PC-3 (cell line): ENCODE measurements around the gene DYNC1LI1. TPM values are rescaled to one million over a fixed set of nuclear protein-coding genes. Genes with fewer than 3 reads are reported as not detected.

ENCODE experiments used
- ATAC-seq: fragments of 200-7000 bp; cut with Tn5 transposase; 2 replicates; pipeline ENCODE4 v1.9.1; 2020; ENCODE audit warnings: mild to moderate bottlenecking, moderate library complexity
- BruUV-seq: library from RNA; stranded (reverse); fragments of 400-500 nt; replicated peaks from 2 replicates; lab custom pipeline; 2021; lab: Mats Ljungman, UMichigan
- CTCF ChIA-PET: fragments of 300-600 bp; sonication (Branson Sonifier 250); formaldehyde crosslinking; loops from one replicate; lab custom pipeline; 2022; ENCODE audit warnings: antibody characterized with exemption; lab: Charles Lee
- POLR2A ChIA-PET: fragments of 300-600 bp; sonication (Branson Sonifier 250); formaldehyde crosslinking; loops from one replicate; lab custom pipeline; 2022; ENCODE audit warnings: antibody characterized with exemption; ENCODE audit not compliant: unreplicated experiment; lab: Charles Lee
- DNase-seq: peaks from one replicate; pipeline ENCODE4 v3.0.0-alpha.2; 2015
- H2AFZ ChIP-seq: fragments of 300-600 bp; sonication (generic); 2 replicates; pipeline ENCODE4 v1.6.0; 2016; ENCODE audit warnings: antibody characterized with exemption, low read length
- H3F3A ChIP-seq: fragments of 300-600 bp; sonication (generic); one replicate; pipeline ENCODE4 v1.6.0; 2017; ENCODE audit warnings: antibody characterized with exemption, low read length, control low read depth, mild to moderate bottlenecking; ENCODE audit not compliant: unreplicated experiment
- H3K27ac ChIP-seq: fragments of 300-600 bp; sonication (generic); 2 replicates; pipeline ENCODE4 v1.5.1; 2016; ENCODE audit warnings: mild to moderate bottlenecking, low read length
- H3K27me3 ChIP-seq: fragments of 300-600 bp; sonication (generic); 2 replicates; pipeline ENCODE4 v1.6.1; 2016; ENCODE audit warnings: low read length, mixed read lengths
- H3K36me3 ChIP-seq: fragments of 300-600 bp; sonication (generic); 2 replicates; pipeline ENCODE4 v1.6.1; 2016; ENCODE audit warnings: low read depth, mixed run types, low read length, mixed read lengths
- H3K4me1 ChIP-seq: fragments of 300-600 bp; sonication (generic); 2 replicates; pipeline ENCODE4 v1.5.1; 2016; ENCODE audit warnings: low read length; ENCODE audit not compliant: insufficient read depth
- H3K4me2 ChIP-seq: fragments of 300-600 bp; sonication (generic); 2 replicates; pipeline ENCODE4 v1.6.0; 2016; ENCODE audit warnings: low read length
- H3K4me3 ChIP-seq: fragments of 300-600 bp; sonication (generic); 2 replicates; pipeline ENCODE4 v1.5.1; 2016; ENCODE audit warnings: mild to moderate bottlenecking, low read length, mixed read lengths
- H3K79me2 ChIP-seq: fragments of 300-600 bp; sonication (generic); 2 replicates; pipeline ENCODE4 v1.6.1; 2017; ENCODE audit warnings: low read length, mixed read lengths
- H3K9ac ChIP-seq: fragments of 300-600 bp; sonication (generic); 2 replicates; pipeline ENCODE4 v1.6.0; 2016; ENCODE audit warnings: mild to moderate bottlenecking, low read length
- H3K9me2 ChIP-seq: fragments of 300-600 bp; sonication (generic); replicated peaks from 2 replicates; pipeline ENCODE4 v1.6.1; 2016; ENCODE audit warnings: mixed run types, low read length, mixed read lengths
- H3K9me3 ChIP-seq: fragments of 300-600 bp; sonication (generic); 2 replicates; pipeline ENCODE4 v1.6.1; 2016; ENCODE audit warnings: low read length, mixed read lengths
- H4K20me1 ChIP-seq: fragments of 300-600 bp; sonication (generic); 2 replicates; pipeline ENCODE4 v1.6.1; 2016; ENCODE audit warnings: low read length, mixed read lengths
- CTCF ChIP-seq: fragments of 300-600 bp; sonication (generic); conservative IDR thresholded peaks from 2 replicates; pipeline ENCODE4 v1.5.1; 2017; ENCODE audit warnings: antibody characterized with exemption, low read depth, mild to moderate bottlenecking, low read length
- EZH2 ChIP-seq: fragments of 300-600 bp; sonication (generic); IDR thresholded peaks from one replicate; pipeline ENCODE4 v1.6.1; 2017; ENCODE audit warnings: antibody characterized with exemption, mild to moderate bottlenecking, low read length; ENCODE audit not compliant: unreplicated experiment
- EZH2phosphoT487 ChIP-seq: fragments of 300-600 bp; sonication (generic); IDR thresholded peaks from 2 replicates; pipeline ENCODE4 v1.6.1; 2018; ENCODE audit warnings: mild to moderate bottlenecking, antibody characterized with exemption, low read length, borderline replicate concordance
- intact Hi-C: fragments of 100-400 bp; cut with micrococcal nuclease; formaldehyde crosslinking; loops from 2 replicates; pipeline ENCODE4 v1.9.0; 2023
- total RNA-seq: library from RNA; depleted of rRNA; stranded (reverse); fragments of >200 nt; gene quantifications from 2 replicates; pipeline ENCODE4 v1.2.3, GENCODE V29; 2014

Gene DYNC1LI1
- total RNA-seq, 1 experiment from 2014 or later, result 44.2 TPM

DNA sequence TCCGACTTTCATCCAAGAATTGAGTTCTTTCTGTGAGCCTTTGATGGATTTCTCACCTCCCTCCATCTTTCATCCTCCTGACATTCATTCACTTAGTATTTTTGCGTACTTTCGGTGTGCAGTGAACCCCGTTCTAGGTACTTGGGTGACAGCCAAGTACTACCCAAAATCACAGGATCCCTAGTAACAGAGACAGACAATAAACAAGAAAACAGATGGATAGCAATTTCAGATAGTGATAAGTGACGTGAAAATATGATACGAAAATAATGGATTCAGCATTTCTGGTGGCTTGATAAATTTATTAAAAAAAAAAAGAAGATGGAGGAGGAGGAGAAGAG is 67.7 kb downstream of the DYNC1LI1 start:
- BruUV-seq, result no TSS peak
- no peak overlapping the region for H3K27ac ChIP-seq
- H3K4me3 ChIP-seq, result peak overlapping the region; percentile 92
- no peaks in the 10 kb centered on the region for H3K9me3 ChIP-seq
- peaks cover 20% of the 10 kb centered on the region for H3K4me1 ChIP-seq
- POLR2A ChIA-PET, result interaction anchor here (0.5 to 0.6 kb wide), 3 partner anchors 30 to 162 kb away, joined by 4 to 9 read pairs (median 7); no protein-coding TSS in a partner anchor
- peak overlapping the region; percentile 92 for H3K4me2 ChIP-seq
- no peak for DNase-seq
- H3K27me3 ChIP-seq, result no peaks in the 10 kb centered on the region
- H3K9ac ChIP-seq, result peak overlapping the region; percentile 85; the same call in 1 of the 2 replicates
- H2AFZ ChIP-seq, result peak overlapping the region; percentile 97
- no peak for ATAC-seq
- TF ChIP-seq EZH2phosphoT487, result no peak
- H3K79me2 ChIP-seq, result peaks cover 36% of the 10 kb centered on the region
- H3K9me2 ChIP-seq, result no peaks in the 10 kb centered on the region
- H3K36me3 ChIP-seq, result no peaks in the 10 kb centered on the region
- H4K20me1 ChIP-seq, result peaks cover 17% of the 10 kb centered on the region; the same call in 1 of the 2 replicates
- intact Hi-C loops, result no loop called here
- CTCF ChIA-PET, result interaction anchor here (0.6 kb wide), 1 partner anchor 80 kb away, joined by 4 read pairs; no protein-coding TSS in a partner anchor
- no peaks in the 10 kb centered on the region for H3F3A ChIP-seq

- Histone ChIP-seq H3F3A (no peaks in the 10 kb centered on the region), H3K27me3 (no peaks in the 10 kb centered on the region), H3K4me3 (peak within 1 kb of the TSS; percentile 92), H3K79me2 (peaks cover 36% of the 10 kb centered on the region), H3K36me3 (no peaks in the 10 kb centered on the region), H3K4me1 (peaks cover 20% of the 10 kb centered on the region), H2AFZ (peak within 1 kb of the TSS; percentile 97), H4K20me1 (peaks cover 17% of the 10 kb centered on the region; the same call in 1 of the 2 replicates), H3K9me2 (no peaks in the 10 kb centered on the region), H3K9ac (peak within 1 kb of the TSS; percentile 85), H3K9me3 (no peaks in the 10 kb centered on the region), H3K27ac (peak within 1 kb of the TSS; percentile 54), H3K4me2 (peak within 1 kb of the TSS; percentile 92)
- intact Hi-C loops, result no loop called here
- ATAC-seq, result peak; percentile 86
- POLR2A ChIA-PET, result interaction anchor here (0.5 to 0.6 kb wide), 5 partner anchors 29 to 163 kb away, joined by 3 to 9 read pairs (median 4); no protein-coding TSS in a partner anchor
- TF ChIP-seq EZH2 (no peak), CTCF (no peak), EZH2phosphoT487 (no peak)
- CTCF ChIA-PET, result interaction anchor here (0.6 kb wide), 1 partner anchor 79 kb away, joined by 4 read pairs; no protein-coding TSS in a partner anchor
- BruUV-seq, result no TSS peak
- DNase-seq, result peak; percentile 80
Measured at GRCh38 chr3:32502118-32502945, 68.3 kb downstream of the DYNC1LI1 start, which contains the start of gene CMTM6. Gene CMTM6 (minus strand): TSS chr3:32502852. CDS start chr3:32502745, 107 bp downstream.

DNA sequence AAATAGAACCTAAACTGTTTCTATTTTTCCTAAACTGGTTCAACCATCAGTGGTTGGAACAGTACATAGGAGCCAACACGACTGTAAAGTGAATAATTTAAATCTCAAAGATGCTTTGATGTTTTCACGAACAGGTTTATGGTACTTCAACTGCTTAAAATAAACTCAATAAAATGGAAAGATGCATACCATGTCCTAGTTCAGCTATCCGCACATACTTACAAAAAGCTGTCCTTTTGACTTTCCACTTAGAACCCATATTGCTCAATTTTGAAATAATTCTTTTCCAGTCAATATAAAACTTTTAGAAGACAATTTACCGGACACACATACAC is 68.9 kb downstream of the DYNC1LI1 start:
- BruUV-seq, result no TSS peak
- ATAC-seq, result no peak; the same call in 1 of the 2 replicates
- Histone ChIP-seq H3K9me3 (no peaks in the 10 kb centered on the region), H3K4me2 (peak overlapping the region; percentile 92), H3K27ac (peak overlapping the region; percentile 54), H2AFZ (peak overlapping the region; percentile 94), H3K4me3 (peak overlapping the region; percentile 92), H3K79me2 (peaks cover 36% of the 10 kb centered on the region), H4K20me1 (peaks cover 17% of the 10 kb centered on the region; the same call in 1 of the 2 replicates), H3K9ac (peak overlapping the region; percentile 85), H3F3A (no peaks in the 10 kb centered on the region), H3K4me1 (peaks cover 20% of the 10 kb centered on the region), H3K27me3 (no peaks in the 10 kb centered on the region), H3K9me2 (no peaks in the 10 kb centered on the region), H3K36me3 (no peaks in the 10 kb centered on the region)
- ChIA-PET CTCF (no interaction called here), POLR2A (interaction anchor here (0.6 kb wide), 2 partner anchors 69 to 81 kb away, joined by 3 to 4 read pairs; no protein-coding TSS in a partner anchor)
- intact Hi-C loops, result no loop called here
- DNase-seq, result no peak
- TF ChIP-seq EZH2 (no peak), CTCF (no peak), EZH2phosphoT487 (no peak)
